ENCODE measurements around the gene DCPS.
"Not testable (repeated sequence)": the region's sequence is repeated elsewhere in the genome, so short reads cannot be mapped to it uniquely, and the experiment has no call there.

Gene DCPS

DNA sequence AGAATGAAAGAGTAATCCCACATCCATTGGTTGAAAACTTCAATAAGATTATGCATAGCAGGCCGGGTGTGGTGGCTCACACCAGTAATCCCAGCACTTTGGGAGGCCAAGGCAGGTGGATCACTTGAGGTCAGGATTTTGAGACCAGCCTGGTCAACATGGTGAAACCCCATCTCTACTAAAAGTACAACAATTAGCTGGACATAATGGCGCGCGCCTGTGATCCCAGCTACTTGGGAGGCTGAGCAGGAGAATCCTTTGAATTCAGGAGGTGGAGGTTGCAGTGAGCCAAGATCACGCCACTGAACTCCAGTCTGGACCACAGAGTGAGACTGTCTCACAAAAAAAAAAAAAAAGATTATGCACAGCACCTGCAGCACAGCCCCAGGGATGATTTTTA, 63.9 kb downstream of the DCPS start:
- H3K4me3 Mint-ChIP-seq, H3K4me1 Mint-ChIP-seq, H3K27me3 Mint-ChIP-seq: not testable (repeated sequence)

DNA sequence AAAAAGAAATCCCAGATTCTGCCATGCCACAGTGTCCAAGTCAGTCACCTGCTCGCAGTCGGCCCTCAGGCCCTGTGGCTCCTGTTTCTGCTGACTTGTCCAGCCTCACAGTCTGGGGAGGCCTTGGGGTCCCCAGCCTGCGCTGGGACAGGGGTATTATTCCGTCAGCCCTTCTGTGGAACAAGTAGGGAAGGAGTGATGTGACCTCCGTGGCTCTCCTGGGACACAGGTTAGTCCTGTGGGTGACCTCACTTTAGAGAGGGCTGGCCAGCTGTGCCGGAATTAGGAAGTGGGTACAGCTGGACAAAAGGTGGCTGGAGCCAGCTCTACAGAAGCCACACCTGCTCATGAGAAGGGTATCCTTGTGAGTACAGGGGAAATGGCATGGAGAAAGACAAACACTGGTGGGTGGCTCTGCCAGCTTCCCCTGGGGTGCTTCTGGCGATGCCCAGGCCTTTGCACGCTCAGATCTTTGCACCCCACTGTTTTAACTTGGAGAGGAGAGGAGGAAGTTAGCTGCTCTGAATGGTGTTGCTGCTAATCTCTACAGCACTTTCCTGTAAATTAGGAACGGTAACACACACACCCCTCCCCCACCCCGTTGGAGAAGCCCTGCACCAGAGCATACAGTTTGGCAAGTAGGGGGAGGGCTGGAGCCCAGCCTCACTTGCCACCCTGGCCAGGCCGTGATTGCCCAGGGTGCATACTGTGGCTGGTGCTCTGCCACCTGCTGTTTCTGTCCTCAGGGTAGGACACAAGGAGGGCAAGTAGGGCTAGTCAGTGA, 64.7 kb downstream of the DCPS start:
- H3K27ac Mint-ChIP-seq, H3K4me1 Mint-ChIP-seq, H3K4me3 Mint-ChIP-seq, H3K27me3 Mint-ChIP-seq, H3K36me3 Mint-ChIP-seq, H3K9me3 Mint-ChIP-seq: not testable (repeated sequence)

More for the DNA sequence above, 63.9 kb downstream of the DCPS start:
- not testable (repeated sequence) for H3K9me3 Mint-ChIP-seq, H3K36me3 Mint-ChIP-seq, H3K27ac Mint-ChIP-seq

DNA sequence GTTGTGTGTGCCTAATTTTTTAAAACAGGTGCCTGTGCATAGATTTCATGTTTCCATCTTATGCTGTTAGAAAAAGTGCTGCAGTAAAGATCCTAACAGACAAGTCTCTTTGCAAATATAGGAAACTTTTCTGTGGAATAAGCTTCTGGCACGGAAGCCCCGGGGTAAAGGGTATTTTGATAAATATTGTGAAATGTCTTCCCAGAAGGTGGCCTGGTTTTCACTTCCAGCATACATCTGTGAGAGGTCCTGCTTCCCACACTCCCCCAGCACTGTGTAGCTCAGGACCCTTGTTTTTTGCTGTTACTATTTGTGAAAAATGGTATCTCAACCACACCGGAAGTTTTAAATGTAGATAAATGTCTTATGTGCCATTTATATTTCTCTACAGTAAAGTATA, 66.2 kb downstream of the DCPS start:
- no peaks in the 10 kb centered on the region for H3K9me3 Mint-ChIP-seq
- no peaks in the 10 kb centered on the region for H3K4me1 Mint-ChIP-seq

DNA sequence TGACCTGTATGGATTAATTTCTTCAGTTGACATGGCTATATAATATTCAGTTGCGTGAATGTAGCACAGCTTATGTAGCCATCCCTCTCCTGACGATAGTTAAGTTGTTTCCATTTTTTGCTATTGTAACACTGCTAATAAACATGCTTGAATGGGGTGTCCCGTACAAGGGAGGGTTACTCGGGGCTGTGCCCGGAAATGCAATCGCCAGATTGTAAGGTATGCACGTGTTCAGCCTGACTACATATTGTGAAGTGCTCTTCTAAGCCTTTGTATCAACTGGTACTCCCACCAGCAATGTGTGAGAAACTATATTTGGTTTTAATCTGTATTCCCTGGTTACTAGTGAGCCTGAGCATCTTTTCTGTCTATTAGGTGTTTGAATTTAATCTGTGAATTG, 67.7 kb downstream of the DCPS start:
- no peaks in the 10 kb centered on the region for H3K4me1 Mint-ChIP-seq
- no peaks in the 10 kb centered on the region for H3K27me3 Mint-ChIP-seq
- H3K27ac Mint-ChIP-seq: no peak overlapping the region
- H3K9me3 Mint-ChIP-seq: no peaks in the 10 kb centered on the region
- no peaks in the 10 kb centered on the region for H3K36me3 Mint-ChIP-seq
- no peak overlapping the region for H3K4me3 Mint-ChIP-seq

More for the DNA sequence above, 66.2 kb downstream of the DCPS start:
- no peaks in the 10 kb centered on the region for H3K36me3 Mint-ChIP-seq
- H3K27me3 Mint-ChIP-seq: no peaks in the 10 kb centered on the region
- no peak overlapping the region for H3K4me3 Mint-ChIP-seq
- no peak overlapping the region for H3K27ac Mint-ChIP-seq

DNA sequence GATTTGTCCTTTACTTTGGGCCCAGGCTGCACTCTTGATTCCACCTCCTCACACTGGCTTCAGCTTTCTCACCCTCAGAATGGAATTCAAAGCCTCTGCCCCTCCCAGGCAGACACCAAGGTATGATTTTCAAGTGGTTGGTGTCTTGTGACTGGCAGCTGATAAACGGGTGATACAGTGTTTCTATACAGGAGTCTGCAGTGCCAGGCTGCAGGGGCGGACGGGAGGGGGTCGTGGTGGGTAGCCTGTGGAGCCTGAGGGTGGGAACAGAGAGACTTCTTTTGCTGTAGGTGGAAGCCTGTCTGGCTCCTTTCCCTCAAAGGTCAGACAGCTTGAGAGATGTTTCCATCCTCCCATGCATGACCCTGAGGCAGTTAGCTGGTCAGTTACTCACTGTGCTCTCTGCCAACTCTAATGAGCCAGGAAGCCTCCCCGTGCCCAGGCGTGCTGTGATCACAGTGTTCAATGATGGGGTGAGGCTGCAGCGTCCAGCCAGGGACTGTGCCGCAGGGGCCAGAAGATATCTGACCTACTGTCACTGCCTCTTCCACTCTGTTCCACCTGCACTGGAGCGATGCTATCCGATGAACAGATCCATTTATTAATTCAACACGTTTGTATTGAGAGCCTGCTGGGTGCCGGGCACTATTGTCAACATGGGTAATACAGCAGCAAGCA, 69.7 kb downstream of the DCPS start:
- H3K27me3 Mint-ChIP-seq, H3K4me3 Mint-ChIP-seq, H3K27ac Mint-ChIP-seq, H3K4me1 Mint-ChIP-seq, H3K36me3 Mint-ChIP-seq, H3K9me3 Mint-ChIP-seq: not testable (repeated sequence)

DNA sequence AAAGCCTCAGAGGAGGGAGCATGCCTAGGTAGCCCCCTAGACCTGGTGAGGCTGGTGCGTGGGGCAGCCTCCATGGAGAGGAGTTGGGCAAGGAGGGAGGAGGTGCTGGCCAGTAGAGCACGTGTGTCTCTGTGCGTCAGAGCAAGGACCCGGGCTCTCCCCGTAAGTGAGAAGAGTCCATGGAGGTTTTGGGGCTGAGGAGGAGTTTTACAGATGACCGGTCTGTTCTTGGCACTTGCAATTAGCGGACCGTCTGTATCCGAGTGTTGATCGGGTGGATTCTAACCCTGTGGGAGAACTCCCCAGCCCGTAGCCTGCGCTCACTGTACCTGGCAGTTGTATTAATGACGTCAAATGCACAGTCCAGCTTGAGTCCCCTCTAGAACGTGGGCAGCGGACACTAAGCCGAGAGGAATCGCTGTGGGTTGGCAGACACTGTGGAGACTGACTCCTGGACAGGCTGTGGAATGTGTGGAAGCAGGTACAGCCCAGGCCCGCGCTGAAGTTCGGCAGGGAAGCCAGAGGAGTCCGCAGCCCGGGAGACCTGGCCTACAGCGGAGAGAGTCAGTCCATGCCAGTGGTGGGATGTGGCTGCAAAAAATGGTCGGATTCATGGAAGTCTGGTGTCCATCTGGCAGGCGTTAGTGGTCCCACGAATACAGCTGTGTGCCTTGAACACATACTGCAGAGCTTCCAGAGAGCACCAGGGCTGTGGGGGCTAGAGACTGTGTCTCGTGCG, 70.9 kb downstream of the DCPS start:
- H3K4me3 Mint-ChIP-seq, H3K9me3 Mint-ChIP-seq, H3K4me1 Mint-ChIP-seq, H3K27ac Mint-ChIP-seq, H3K27me3 Mint-ChIP-seq, H3K36me3 Mint-ChIP-seq: not testable (repeated sequence)

DNA sequence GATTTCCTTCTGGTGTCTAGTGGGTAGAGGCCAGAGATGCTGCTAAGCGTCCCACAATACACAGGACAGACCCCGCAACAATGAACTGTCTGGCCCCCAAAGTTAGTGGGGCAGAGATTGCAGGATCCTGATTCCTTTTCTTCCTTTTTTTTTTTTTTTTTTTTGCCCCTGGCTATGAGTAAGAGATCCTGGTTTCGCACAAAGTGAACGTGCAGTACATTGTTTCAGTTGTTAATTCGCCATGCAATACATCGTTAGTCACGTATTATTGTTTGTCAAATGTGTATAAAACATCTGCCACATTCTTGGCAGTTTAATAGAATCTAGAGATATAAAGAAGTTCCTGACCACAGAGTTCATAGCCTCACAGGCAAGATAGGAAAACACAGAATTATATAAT, 71.9 kb downstream of the DCPS start:
- no peaks in the 10 kb centered on the region for H3K9me3 Mint-ChIP-seq
- no peak overlapping the region for H3K27ac Mint-ChIP-seq
- H3K4me3 Mint-ChIP-seq: no peak overlapping the region
- H3K36me3 Mint-ChIP-seq: no peaks in the 10 kb centered on the region
- no peaks in the 10 kb centered on the region for H3K4me1 Mint-ChIP-seq
- H3K27me3 Mint-ChIP-seq: no peaks in the 10 kb centered on the region

DNA sequence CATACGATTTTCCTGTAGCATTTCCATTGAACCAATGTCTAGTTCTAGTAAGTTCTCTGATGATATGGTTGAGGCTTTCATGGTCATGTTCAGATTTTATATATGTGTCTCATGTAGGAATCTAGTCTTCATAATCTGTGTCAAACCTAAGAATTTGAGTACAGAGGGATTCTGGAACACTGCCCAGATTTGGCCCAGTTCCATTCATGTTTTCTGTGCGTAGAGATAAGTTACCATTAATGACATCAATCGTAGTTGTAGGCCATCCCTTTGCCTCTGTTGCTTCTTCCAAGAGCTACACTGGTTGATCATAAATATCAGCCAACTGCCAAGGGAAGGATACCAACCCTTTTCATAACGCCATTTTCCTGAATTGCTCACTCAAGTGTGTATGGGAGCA, 74.9 kb downstream of the DCPS start:
- H3K4me3 Mint-ChIP-seq: no peak overlapping the region
- H3K9me3 Mint-ChIP-seq: no peaks in the 10 kb centered on the region
- no peak overlapping the region for H3K27ac Mint-ChIP-seq
- H3K36me3 Mint-ChIP-seq: no peaks in the 10 kb centered on the region
- no peaks in the 10 kb centered on the region for H3K4me1 Mint-ChIP-seq
- H3K27me3 Mint-ChIP-seq: no peaks in the 10 kb centered on the region

DNA sequence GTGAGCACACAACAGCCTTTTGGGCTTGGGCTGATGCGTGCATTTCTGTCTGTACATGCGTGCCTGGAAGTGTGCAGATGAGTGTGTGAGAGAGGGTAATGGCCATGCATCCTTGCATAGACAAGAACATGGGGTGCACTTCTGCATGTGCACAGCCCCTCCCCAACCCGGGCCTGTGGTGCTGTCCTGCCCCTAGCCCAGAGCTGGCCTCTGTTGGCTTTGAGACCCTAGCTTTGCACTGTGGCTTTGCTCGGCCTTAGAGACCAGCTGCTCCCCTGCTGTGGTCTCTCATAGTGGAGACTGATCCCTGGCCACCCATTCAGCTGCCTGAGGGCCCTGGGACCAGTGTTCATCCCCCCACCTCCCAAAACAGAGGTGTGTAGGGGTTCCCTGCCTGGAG, 77.0 kb downstream of the DCPS start:
- H3K27ac Mint-ChIP-seq: no peak overlapping the region
- no peaks in the 10 kb centered on the region for H3K27me3 Mint-ChIP-seq
- H3K4me1 Mint-ChIP-seq: no peaks in the 10 kb centered on the region
- H3K4me3 Mint-ChIP-seq: no peak overlapping the region
- H3K9me3 Mint-ChIP-seq: no peaks in the 10 kb centered on the region
- no peaks in the 10 kb centered on the region for H3K36me3 Mint-ChIP-seq

DNA sequence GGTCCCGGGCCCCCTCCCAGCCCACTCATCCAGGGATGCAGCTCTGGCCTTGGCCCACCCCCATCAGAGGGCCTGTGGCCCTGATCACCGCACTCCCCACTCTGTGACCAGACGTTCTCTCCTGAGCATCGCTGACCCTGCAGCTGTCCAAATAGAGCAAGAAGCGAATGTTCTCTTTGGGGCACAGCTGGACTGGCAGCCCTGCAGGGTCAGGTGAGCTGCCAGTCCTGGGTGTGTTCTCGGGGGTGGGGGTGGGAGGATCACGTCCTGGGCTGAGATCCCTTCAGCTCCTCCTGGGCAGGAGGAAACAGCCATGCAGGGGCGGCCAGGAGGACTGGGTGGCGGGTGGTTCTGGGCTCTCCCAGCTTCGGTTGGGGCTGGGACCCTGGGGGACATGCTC, 78.1 kb downstream of the DCPS start:
- H3K9me3 Mint-ChIP-seq, H3K4me1 Mint-ChIP-seq, H3K27me3 Mint-ChIP-seq, H3K36me3 Mint-ChIP-seq, H3K27ac Mint-ChIP-seq, H3K4me3 Mint-ChIP-seq: not testable (repeated sequence)

DNA sequence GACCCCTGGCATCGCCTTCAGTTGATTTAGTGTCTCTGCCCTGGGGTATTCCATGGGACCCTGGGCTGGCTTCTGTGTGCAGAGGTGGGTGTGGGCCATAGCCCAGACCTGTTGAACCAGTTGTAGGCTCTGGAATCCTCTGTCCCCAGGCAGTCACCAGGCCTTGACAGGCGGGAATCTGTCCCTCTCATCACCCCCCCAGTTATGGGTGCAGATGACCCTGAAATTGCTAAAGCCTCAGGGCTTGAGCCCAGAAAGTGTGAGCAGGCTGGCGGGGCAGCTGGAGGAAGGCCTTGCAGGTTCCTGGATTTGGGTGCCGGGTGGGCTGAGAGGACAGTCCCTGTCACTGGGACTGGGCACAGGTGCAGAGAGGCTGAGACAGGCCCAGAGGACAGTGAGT, 78.8 kb downstream of the DCPS start:
- not testable (repeated sequence) for H3K36me3 Mint-ChIP-seq, H3K9me3 Mint-ChIP-seq, H3K27ac Mint-ChIP-seq, H3K4me3 Mint-ChIP-seq, H3K27me3 Mint-ChIP-seq, H3K4me1 Mint-ChIP-seq

DNA sequence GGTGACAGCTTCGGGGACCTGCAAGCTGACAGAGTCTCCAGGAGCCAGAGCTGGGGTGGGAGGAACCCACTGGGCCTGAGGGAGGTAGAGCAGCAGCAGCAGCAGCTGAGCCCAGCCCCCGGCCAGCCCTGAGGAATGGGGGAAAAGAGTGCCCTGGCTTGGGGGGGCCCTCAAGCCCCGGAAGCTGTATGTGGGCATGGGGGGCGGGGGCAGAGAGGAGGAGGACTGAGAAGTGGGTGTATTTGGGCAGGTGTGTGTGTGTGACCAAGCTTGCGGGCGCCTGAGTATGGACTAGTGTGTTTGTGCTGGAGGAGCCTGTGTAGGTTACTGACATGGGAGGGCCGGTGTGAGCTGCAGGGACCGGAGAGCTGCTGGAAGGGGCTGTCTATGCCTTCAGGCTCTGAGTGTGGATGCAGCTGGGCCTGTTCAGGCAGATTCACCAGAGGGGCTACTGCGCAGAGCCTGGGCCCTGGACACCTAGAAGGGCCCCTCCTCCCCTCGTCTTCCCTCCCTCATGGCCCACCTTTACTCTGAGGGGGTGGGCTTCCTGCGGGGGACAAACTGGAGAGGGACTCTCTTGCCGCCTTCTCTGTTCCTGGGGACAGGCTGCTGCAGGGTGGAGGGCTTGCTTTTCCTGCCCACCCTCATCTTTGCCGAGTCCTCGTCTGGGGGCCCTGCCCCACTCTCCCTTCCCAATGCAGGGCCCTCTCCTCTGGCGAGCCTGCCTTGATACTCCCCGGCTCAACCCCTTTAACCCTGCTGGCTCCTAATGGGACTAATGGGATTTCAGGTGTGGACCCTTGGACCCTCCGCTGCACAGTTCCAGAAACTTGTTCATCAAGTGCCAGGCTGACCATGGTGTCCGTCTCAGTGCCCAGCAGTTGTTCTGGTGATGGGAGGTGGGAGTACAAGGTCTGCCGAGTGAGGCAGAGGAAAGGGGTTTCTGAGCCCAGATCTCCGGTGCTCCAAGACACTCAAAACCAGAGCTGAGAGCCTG, 79.8 kb downstream of the DCPS start:
- Mint-ChIP-seq H3K9me3 (no peaks in the 10 kb centered on the region), H3K4me3 (no peak overlapping the region), H3K4me1 (no peaks in the 10 kb centered on the region), H3K27me3 (no peaks in the 10 kb centered on the region), H3K36me3 (no peaks in the 10 kb centered on the region), H3K27ac (no peak overlapping the region)

DNA sequence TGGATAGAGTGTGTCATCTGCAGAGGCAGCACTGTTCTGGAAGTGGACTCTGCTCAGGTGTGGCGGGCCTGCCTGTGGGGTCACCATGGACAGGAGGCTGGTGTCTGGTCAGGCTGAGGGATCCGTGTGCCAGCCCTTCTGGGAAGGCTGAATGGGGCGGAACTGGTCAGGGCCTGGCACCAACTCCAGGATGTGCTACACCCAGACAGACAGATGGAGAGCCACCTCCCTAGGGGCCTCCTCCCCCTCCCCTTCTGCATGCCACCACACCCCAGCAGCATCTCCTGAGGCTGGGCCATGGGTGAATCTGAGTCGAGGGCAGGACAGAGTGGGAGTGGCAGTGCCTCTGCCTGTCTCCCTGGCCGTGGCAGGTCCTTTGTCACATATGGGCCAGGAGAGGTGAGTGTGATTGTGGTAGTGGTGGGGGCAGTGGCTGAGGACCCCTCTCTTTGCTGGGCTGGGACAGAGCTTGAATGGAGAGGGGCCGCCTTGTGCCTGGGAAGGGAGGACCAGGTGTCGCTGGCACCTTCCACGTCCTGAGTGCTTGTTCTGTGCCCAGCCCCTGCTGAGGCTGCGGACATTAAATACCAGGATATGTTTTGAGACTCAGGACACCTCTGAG, 80.7 kb downstream of the DCPS start:
- H3K4me1 Mint-ChIP-seq: no peaks in the 10 kb centered on the region
- no peaks in the 10 kb centered on the region for H3K36me3 Mint-ChIP-seq
- H3K27ac Mint-ChIP-seq: no peak overlapping the region
- no peaks in the 10 kb centered on the region for H3K27me3 Mint-ChIP-seq
- H3K9me3 Mint-ChIP-seq: no peaks in the 10 kb centered on the region
- H3K4me3 Mint-ChIP-seq: no peak overlapping the region

DNA sequence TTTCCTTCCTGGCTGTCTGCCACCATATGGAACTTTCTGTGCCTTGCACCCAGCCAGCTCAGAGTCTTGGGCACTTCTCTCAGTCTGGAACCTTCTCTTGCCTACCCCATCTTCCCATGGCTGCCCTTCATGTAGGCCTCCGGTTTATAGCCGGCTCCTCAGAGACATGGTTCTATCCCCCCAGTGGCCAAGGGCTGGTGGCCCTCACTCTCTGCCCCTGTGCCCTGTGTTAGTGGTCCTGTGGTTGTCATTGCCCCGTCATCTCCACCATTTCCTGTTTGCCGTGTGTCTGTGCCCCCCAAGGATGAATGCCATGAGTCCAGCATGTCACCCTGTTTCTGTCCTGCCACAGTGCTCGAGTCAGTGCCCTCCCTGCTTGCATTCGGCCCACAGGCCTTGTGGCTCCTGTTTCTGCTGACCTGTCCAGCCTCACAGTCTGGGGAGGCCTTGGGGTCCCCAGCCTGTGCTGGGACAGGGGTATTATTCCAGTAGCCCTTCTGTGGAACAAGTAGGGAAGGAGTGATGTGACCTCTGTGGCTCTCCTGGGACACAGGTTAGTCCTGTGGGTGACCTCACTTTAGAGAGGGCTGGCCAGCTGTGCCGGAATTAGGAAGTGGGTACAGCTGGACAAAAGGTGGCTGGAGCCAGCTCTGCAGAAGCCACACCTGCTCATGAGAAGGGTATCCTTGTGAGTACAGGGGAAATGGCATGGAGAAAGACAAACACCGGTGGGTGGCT, 82.3 kb downstream of the DCPS start:
- Mint-ChIP-seq H3K9me3 (no peaks in the 10 kb centered on the region), H3K36me3 (no peaks in the 10 kb centered on the region), H3K4me1 (no peaks in the 10 kb centered on the region), H3K4me3 (no peak overlapping the region), H3K27ac (no peak overlapping the region), H3K27me3 (no peaks in the 10 kb centered on the region)

DNA sequence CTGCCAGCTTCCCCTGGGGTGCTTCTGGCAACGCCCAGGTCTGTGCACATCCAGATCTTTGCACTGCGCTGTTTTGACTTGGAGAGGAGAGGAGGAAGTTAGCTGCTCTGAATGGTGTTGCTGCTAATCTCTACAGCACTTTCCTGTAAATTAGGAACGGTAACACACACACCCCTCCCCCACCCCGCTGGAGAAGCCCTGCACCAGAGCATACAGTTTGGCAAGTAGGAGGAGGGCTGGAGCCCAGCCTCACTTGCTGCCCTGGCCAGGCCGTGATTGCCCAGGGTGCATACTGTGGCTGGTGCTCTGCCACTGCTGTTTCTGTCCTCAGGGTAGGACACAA, 82.8 kb downstream of the DCPS start:
- not testable (repeated sequence) for H3K9me3 Mint-ChIP-seq, H3K4me1 Mint-ChIP-seq, H3K27me3 Mint-ChIP-seq, H3K27ac Mint-ChIP-seq, H3K4me3 Mint-ChIP-seq, H3K36me3 Mint-ChIP-seq

Data from activated naive CD4-positive, alpha-beta T cell treated with anti-CD3 and anti-CD28 coated beads, Interleukin-2, amount 50 U/mL, for 24 hours (primary cell).